ENCODE measurements around the gene ZKSCAN5. TPM values are rescaled to one million over a fixed set of nuclear protein-coding genes. Genes with fewer than 3 reads are reported as not detected.
"Not testable (repeated sequence)": the region's sequence is repeated elsewhere in the genome, so short reads cannot be mapped to it uniquely, and the experiment has no call there.

ZKSCAN5 gene
- total and polyA plus RNA-seq, 8 donors, result 6.7 to 16.2 (median 15.3) TPM

DNA sequence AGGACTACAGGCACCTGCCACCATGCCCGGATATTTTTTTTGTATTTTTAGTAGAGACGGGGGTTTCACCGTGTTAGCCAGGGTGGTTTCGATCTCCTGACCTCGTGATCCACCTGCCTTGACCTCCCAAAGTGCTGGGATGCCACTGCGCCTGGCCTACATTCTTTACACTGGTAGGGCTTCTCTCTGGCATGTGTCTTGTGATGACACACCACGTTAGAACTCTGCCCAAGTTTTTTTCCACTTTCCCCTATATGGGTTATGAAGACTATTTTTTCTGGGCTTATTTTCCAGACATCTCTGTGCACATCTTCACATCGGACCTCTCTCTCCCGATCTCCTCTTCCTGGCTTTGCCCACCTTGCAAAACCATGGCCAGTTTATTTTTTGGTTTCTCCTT, 36.8 kb downstream of the ZKSCAN5 start:
- TF ChIP-seq, protein P1, sequence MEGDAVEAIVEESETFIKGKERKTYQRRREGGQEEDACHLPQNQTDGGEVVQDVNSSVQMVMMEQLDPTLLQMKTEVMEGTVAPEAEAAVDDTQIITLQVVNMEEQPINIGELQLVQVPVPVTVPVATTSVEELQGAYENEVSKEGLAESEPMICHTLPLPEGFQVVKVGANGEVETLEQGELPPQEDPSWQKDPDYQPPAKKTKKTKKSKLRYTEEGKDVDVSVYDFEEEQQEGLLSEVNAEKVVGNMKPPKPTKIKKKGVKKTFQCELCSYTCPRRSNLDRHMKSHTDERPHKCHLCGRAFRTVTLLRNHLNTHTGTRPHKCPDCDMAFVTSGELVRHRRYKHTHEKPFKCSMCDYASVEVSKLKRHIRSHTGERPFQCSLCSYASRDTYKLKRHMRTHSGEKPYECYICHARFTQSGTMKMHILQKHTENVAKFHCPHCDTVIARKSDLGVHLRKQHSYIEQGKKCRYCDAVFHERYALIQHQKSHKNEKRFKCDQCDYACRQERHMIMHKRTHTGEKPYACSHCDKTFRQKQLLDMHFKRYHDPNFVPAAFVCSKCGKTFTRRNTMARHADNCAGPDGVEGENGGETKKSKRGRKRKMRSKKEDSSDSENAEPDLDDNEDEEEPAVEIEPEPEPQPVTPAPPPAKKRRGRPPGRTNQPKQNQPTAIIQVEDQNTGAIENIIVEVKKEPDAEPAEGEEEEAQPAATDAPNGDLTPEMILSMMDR (IDR thresholded peaks at IDR 0.05), result no peak
- intact Hi-C loops (cut with DNase I), result no loop called here
- Histone ChIP-seq H3K4me1 (no peaks in the 10 kb centered on the region), H3K36me3 (peaks cover 0 to 5% of the 10 kb centered on the region in 2 donors), H3K27me3 (no peaks in the 10 kb centered on the region), H3K4me3 (no peak overlapping the region), H3K27ac (no peak overlapping the region), H3K9me3 (peaks cover 0 to 65% of the 10 kb centered on the region in 2 donors)
- no peak for DNase-seq
- no peak for ATAC-seq

DNA sequence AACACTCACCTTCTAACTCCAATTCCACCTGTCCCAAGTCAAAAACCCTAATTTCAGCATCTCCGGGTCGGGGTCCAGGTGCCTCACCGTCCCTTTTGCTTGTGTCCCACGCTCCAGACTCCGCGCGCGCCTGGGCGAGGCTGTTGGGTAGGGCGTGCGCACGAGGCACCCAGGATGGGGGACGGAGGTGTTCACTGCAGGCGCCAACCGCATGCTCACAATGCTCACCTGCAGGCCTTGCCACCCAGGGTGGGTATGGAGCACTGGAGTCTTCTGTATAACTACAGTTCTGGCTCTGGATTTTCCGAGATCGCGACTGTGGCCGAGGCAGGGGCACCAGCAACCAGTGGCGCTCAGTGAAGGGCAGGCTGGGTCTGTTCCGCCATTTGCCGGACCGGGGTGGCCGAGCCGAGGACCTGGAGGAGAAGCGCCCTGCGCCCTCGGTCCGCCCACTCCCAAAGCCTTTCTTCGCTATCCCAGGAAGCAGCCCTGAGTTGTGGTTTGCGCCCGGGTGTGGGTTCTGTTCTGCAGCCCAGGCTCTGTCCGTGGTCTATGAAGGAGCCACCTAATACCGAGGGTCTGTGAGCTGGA, 38.7 kb downstream of the ZKSCAN5 start:
- no peak overlapping the region for H3K4me3 ChIP-seq
- intact Hi-C loops (cut with DNase I), result no loop called here
- no peak overlapping the region for H3K27ac ChIP-seq
- peaks cover 0 to 67% of the 10 kb centered on the region in 2 donors for H3K9me3 ChIP-seq
- no peaks in the 10 kb centered on the region for H3K27me3 ChIP-seq
- peaks cover 0 to 23% of the 10 kb centered on the region in 2 donors for H3K36me3 ChIP-seq
- TF ChIP-seq, protein P1 (IDR thresholded peaks at IDR 0.05), result no peak
- H3K4me1 ChIP-seq, result no peaks in the 10 kb centered on the region
- DNase-seq (no peak), ATAC-seq (no peak)

DNA sequence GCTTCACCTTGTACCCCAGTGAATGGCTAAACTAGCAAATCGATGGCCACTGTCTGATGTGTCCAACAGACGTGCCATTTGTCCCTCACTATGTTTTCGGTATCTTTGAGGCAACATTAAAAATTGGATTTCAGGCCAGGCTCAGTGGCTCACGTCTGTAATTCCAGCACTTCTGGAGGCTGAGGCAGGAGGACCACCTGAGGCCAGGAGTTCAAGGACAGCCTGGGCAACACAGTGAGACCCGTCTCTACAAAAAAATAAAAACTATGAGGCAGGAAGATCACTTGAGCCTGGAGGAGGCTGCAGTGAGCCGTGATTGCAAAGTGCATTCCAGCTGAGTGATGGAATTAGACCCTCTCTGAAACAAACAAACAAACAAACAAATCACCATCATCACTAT, 39.5 kb downstream of the ZKSCAN5 start:
- H3K36me3 ChIP-seq, result peaks cover 0 to 25% of the 10 kb centered on the region in 2 donors
- H3K4me3 ChIP-seq, result no peak overlapping the region
- intact Hi-C loops (cut with DNase I), result no loop called here
- no peak for DNase-seq
- no peak overlapping the region for H3K27ac ChIP-seq
- no peaks in the 10 kb centered on the region for H3K27me3 ChIP-seq
- no peaks in the 10 kb centered on the region for H3K4me1 ChIP-seq
- TF ChIP-seq, protein P1 (IDR thresholded peaks at IDR 0.05), result no peak
- ATAC-seq, result no peak
- peaks cover 0 to 59% of the 10 kb centered on the region in 2 donors for H3K9me3 ChIP-seq

DNA sequence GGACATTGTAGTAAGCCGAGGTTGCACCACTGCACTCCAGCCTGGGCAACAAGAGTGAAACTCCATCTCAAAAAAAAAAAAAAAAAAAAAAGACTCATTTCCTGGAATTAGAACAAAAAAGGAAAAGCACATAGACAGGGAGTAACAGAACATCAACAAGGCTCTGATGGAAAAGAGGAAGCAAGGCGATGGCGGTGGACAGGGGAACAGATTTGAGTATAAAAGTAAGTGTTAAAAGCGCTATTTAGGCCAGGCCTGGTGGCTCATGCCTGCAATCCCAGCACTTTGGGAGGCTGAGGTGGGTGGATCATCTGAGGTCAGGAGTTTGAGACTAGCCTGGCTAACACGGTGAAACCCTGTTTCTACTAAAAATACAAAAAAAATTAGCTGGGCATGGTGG, 40.8 kb downstream of the ZKSCAN5 start:
- H3K27me3 ChIP-seq; H3K4me3 ChIP-seq; H3K27ac ChIP-seq; ATAC-seq; H3K4me1 ChIP-seq; DNase-seq; intact Hi-C loops (cut with DNase I): not testable (repeated sequence)
- H3K36me3 ChIP-seq, result peaks cover 0 to 25% of the 10 kb centered on the region in 2 donors
- peaks cover 0 to 45% of the 10 kb centered on the region in 2 donors for H3K9me3 ChIP-seq

DNA sequence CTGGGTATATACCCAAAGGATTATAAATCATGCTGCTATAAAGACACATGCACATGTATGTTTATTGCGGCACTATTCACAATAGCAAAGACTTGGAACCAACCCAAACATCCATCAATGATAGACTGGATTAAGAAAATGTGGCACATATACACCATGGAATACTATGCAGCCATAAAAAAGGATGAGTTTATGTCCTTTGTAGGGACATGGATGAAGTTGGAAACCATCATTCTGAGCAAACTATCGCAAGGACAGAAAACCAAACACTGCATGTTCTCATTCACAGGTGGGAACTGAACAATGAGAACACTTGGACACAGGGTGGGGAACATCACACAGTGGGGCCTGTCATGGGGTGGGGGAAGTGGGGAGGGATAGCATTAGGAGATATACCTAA, 45.1 kb downstream of the ZKSCAN5 start:
- H3K27me3 ChIP-seq; ATAC-seq; DNase-seq; intact Hi-C loops (cut with DNase I); H3K4me3 ChIP-seq; H3K27ac ChIP-seq: not testable (repeated sequence)
- H3K36me3 ChIP-seq, result peaks cover 0 to 34% of the 10 kb centered on the region in 2 donors
- peaks cover 9 to 14% of the 10 kb centered on the region in 2 donors for H3K4me1 ChIP-seq
- H3K9me3 ChIP-seq, result peaks cover 0 to 10% of the 10 kb centered on the region in 2 donors

DNA sequence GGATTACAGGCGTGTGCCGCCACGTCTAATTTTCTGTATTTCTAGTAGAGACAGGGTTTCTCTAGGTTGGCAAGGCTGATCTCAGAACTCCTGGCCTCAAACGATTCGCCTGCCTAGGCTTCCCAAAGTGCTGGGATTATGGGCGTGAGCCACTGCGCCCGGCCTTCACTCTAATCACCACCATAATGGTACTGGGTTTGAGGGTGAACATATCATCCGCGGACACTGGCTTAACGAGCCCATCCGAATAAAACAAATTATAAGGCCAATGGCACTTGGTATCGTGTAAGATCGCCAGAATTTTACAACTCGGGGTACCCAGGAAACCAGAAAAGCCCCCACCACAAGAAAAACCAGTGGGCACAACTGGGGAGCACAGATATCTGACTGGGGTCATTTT, 46.9 kb downstream of the ZKSCAN5 start:
- H3K4me3 ChIP-seq, result peak overlapping the region; percentile 59 to 86
- DNase-seq (peak in 2 of 4 donors; percentile 7 to 9), ATAC-seq (peak; percentile 43)
- H3K36me3 ChIP-seq, result peaks cover 0 to 39% of the 10 kb centered on the region in 2 donors
- peak overlapping the region; percentile 65 to 75 for H3K27ac ChIP-seq
- intact Hi-C loops (cut with DNase I), result no loop called here
- H3K4me1 ChIP-seq, result peaks cover 9 to 26% of the 10 kb centered on the region in 2 donors
- TF ChIP-seq, protein P1 (IDR thresholded peaks at IDR 0.05), result no peak
- H3K9me3 ChIP-seq, result peaks cover 0 to 6% of the 10 kb centered on the region in 2 donors
- H3K27me3 ChIP-seq, result no peaks in the 10 kb centered on the region

Data from left lung (tissue), 10 donors.